Cardiac fibroblast (primary cell): ENCODE results near the gene RAB18.
A peak's percentile ranks its signal among the peaks of the same experiment; 100 is the strongest.
"Not testable (repeated sequence)": the region's sequence is repeated elsewhere in the genome, so short reads cannot be mapped to it uniquely, and the experiment has no call there.

Source experiments
- DNase-seq, 2 donors: peaks; one replicate each; pipeline versions ENCODE4 v3.0.0 to v3.0.0-alpha.2; 2010; ENCODE audit warnings: low read depth in 2 of 2
- H3K4me3 ChIP-seq, 2 donors: replicated peaks in 1 of 2; 1 replicate in 1 of 2; 2 replicates in 1 of 2; pipeline ENCODE4 v1.5.1; 2011; ENCODE audit warnings: low read depth in 2 of 2, low read length in 2 of 2, mild to moderate bottlenecking in 2 of 2, moderate library complexity in 1 of 2
- CTCF ChIP-seq: IDR thresholded peaks from one replicate; pipeline ENCODE4 v1.5.1; 2011; ENCODE audit warnings: low read depth, mild to moderate bottlenecking, low read length, inconsistent platforms

Gene RAB18

GRCh38 chr10:27464993-27465392 is 39.1 kb upstream of the RAB18 start:
- no peak for TF ChIP-seq CTCF
- DNase-seq: no peak

GRCh38 chr10:27465596-27465995 is 38.5 kb upstream of the RAB18 start:
- not testable (repeated sequence) for H3K4me3 ChIP-seq, DNase-seq

More at GRCh38 chr10:27464993-27465392, 39.1 kb upstream of the RAB18 start:
- no peak overlapping the region for H3K4me3 ChIP-seq

- no peak overlapping the region for H3K4me3 ChIP-seq
- TF ChIP-seq CTCF: no peak
- DNase-seq: no peak
Measured at GRCh38 chr10:27470885-27471284, 33.2 kb upstream of the RAB18 start.

- no peak overlapping the region for H3K4me3 ChIP-seq
- no peak for TF ChIP-seq CTCF
- DNase-seq: peak in 1 of 2 donors; percentile 11
Measured at GRCh38 chr10:27474741-27475140, 29.4 kb upstream of the RAB18 start.

GRCh38 chr10:27479016-27479415 is 25.1 kb upstream of the RAB18 start:
- no peak for TF ChIP-seq CTCF
- no peak for DNase-seq
- no peak overlapping the region for H3K4me3 ChIP-seq

GRCh38 chr10:27481486-27481885 is 22.6 kb upstream of the RAB18 start:
- no peak overlapping the region for H3K4me3 ChIP-seq
- no peak for TF ChIP-seq CTCF
- no peak for DNase-seq

GRCh38 chr10:27482984-27483956 is 20.8 kb upstream of the RAB18 start:
- peak in 1 of 2 donors; percentile 42 for DNase-seq
- no peak overlapping the region for H3K4me3 ChIP-seq
- no peak for TF ChIP-seq CTCF
